Aortic smooth muscle cell (primary cell): Measurements from ENCODE around the gene HYAL2. TPM values are rescaled to one million over a fixed set of nuclear protein-coding genes. Genes with fewer than 3 reads are reported as not detected.

Experiments
- total RNA-seq: library from RNA; depleted of rRNA; stranded (reverse); fragments of >200 nt; gene quantifications from 2 replicates; pipeline ENCODE4 v1.2.3, GENCODE V29; 2014

HYAL2 gene
- total RNA-seq, 1 donor from 2014 or later, result 64.2 TPM

Other genes starting within 250 kb of the HYAL2 start
- gene RBM5, start 233.8 kb downstream of the HYAL2 start, total RNA-seq, result 194 and 241 TPM in 2 replicates
- gene SEMA3F, start 167.4 kb downstream of the HYAL2 start, total RNA-seq, result 8.7 and 19.8 TPM in 2 replicates
- gene GNAT1, start 131.1 kb downstream of the HYAL2 start, total RNA-seq, result not detected in 2 replicates
- not detected in 2 replicates for gene SLC38A3, start 117.5 kb downstream of the HYAL2 start, total RNA-seq
- gene GNAI2, start 86.5 kb downstream of the HYAL2 start, total RNA-seq, result 385 and 428 TPM in 2 replicates
- 11.1 and 12.4 TPM in 2 replicates for gene SEMA3B, start 53.6 kb downstream of the HYAL2 start, total RNA-seq
- gene LSMEM2, start 43.7 kb downstream of the HYAL2 start, total RNA-seq, result 0.06 TPM in 1 of 2 replicates, not detected in the other
- 35.7 and 62.5 TPM in 2 replicates for gene IFRD2, start 30.3 kb downstream of the HYAL2 start, total RNA-seq
- 3.3 and 3.7 TPM in 2 replicates for gene HYAL3, start 23.3 kb downstream of the HYAL2 start, total RNA-seq
- 2.7 and 2.8 TPM in 2 replicates for gene NAA80, start 23.3 kb downstream of the HYAL2 start, total RNA-seq
- gene HYAL1, start 19.2 kb downstream of the HYAL2 start, total RNA-seq, result 1.2 and 2.6 TPM in 2 replicates
- 14.7 and 17.4 TPM in 2 replicates for gene TUSC2, start 5.5 kb upstream of the HYAL2 start, total RNA-seq
- gene RASSF1, start 18.1 kb upstream of the HYAL2 start, total RNA-seq, result 30.3 and 41.4 TPM in 2 replicates
- gene ZMYND10, start 23.0 kb upstream of the HYAL2 start, total RNA-seq, result 1.9 and 2.8 TPM in 2 replicates
- 22.1 and 22.2 TPM in 2 replicates for gene NPRL2, start 28.0 kb upstream of the HYAL2 start, total RNA-seq
- gene CYB561D2, start 28.1 kb upstream of the HYAL2 start, total RNA-seq, result 24.7 and 33.8 TPM in 2 replicates
- 30.1 and 32.0 TPM in 2 replicates for gene TMEM115, start 36.8 kb upstream of the HYAL2 start, total RNA-seq
- gene CACNA2D2, start 180.9 kb upstream of the HYAL2 start, total RNA-seq, result under 0.01 TPM in 1 of 2 replicates, not detected in the other
- 17.2 and 20.0 TPM in 2 replicates for gene C3orf18, start 245.0 kb upstream of the HYAL2 start, total RNA-seq
- gene HEMK1, start 246.8 kb upstream of the HYAL2 start, total RNA-seq, result 10.3 and 16.4 TPM in 2 replicates